ENCODE measurements around the gene BCHE. TPM values are rescaled to one million over a fixed set of nuclear protein-coding genes. Genes with fewer than 3 reads are reported as not detected.
A peak's percentile ranks its signal among the peaks of the same experiment; 100 is the strongest.

The BCHE gene
- total and polyA plus RNA-seq, 4 donors, result 1.7 to 47.8 (median 4.3) TPM

- H3K27me3 ChIP-seq (ENCODE audit: control insufficient read depth in 3 of 3, insufficient read depth in 3 of 3, low read length in 2 of 3), result no peaks in the 10 kb centered on the region
- H3K36me3 ChIP-seq (ENCODE audit: control insufficient read depth in 4 of 4, insufficient read depth in 4 of 4, low read length in 4 of 4), result no peaks in the 10 kb centered on the region
- DNase-seq, result no peak
- 90 to 91% methylated on average over 18 of the region's 18 CpGs for WGBS, 2 donors
- TF ChIP-seq CTCF (IDR thresholded peaks at IDR 0.05; ENCODE audit: control extremely low read depth, extremely low read depth), result no peak
- no peaks in the 10 kb centered on the region for H3K4me1 ChIP-seq (ENCODE audit: control insufficient read depth in 5 of 5, insufficient read depth in 5 of 5, low read length in 5 of 5)
- peak; percentile 6 for ATAC-seq (ENCODE audit: insufficient read depth, low FRiP score)
- no peaks in the 10 kb centered on the region for H3K9me3 ChIP-seq (ENCODE audit: control insufficient read depth in 4 of 4, insufficient read depth in 3 of 4, low read length in 3 of 4)
- no peak overlapping the region for H3K4me3 ChIP-seq
- H3K9ac ChIP-seq (ENCODE audit: insufficient read depth in 1 of 2, low read length in 2 of 2), result no peak overlapping the region
- H3K27ac ChIP-seq (ENCODE audit: low read depth in 1 of 2, low read length in 1 of 2), result no peak overlapping the region
Observed at GRCh38 chr3:165874663-165875489, 37.7 kb upstream of the BCHE start.

GRCh38 chr3:165868088-165868487, 30.9 kb upstream of the BCHE start:
- H3K4me3 ChIP-seq, result no peak overlapping the region
- DNase-seq (no peak), ATAC-seq (ENCODE audit: insufficient read depth, low FRiP score) (no peak)
- H3K4me1 ChIP-seq (ENCODE audit: control insufficient read depth in 5 of 5, insufficient read depth in 5 of 5, low read length in 5 of 5), result no peaks in the 10 kb centered on the region
- 87 to 93% methylated on average over 5 of the region's 5 CpGs for WGBS, 2 donors
- H3K27me3 ChIP-seq (ENCODE audit: control insufficient read depth in 3 of 3, insufficient read depth in 3 of 3, low read length in 2 of 3), result no peaks in the 10 kb centered on the region
- peaks cover 0 to 4% (median 2%) of the 10 kb centered on the region in 4 donors for H3K9me3 ChIP-seq (ENCODE audit: control insufficient read depth in 4 of 4, insufficient read depth in 3 of 4, low read length in 3 of 4)
- no peaks in the 10 kb centered on the region for H3K36me3 ChIP-seq (ENCODE audit: control insufficient read depth in 4 of 4, insufficient read depth in 4 of 4, low read length in 4 of 4)
- H3K27ac ChIP-seq (ENCODE audit: low read depth in 1 of 2, low read length in 1 of 2), result no peak overlapping the region
- no peak overlapping the region for H3K9ac ChIP-seq (ENCODE audit: insufficient read depth in 1 of 2, low read length in 2 of 2)
- no peak for TF ChIP-seq CTCF (IDR thresholded peaks at IDR 0.05; ENCODE audit: control extremely low read depth, extremely low read depth)

- Histone ChIP-seq H3K9ac (ENCODE audit: insufficient read depth in 1 of 2, low read length in 2 of 2) (no peak overlapping the region), H3K27ac (ENCODE audit: low read depth in 1 of 2, low read length in 1 of 2) (no peak overlapping the region), H3K4me1 (ENCODE audit: control insufficient read depth in 5 of 5, insufficient read depth in 5 of 5, low read length in 5 of 5) (no peaks in the 10 kb centered on the region), H3K36me3 (ENCODE audit: control insufficient read depth in 4 of 4, insufficient read depth in 4 of 4, low read length in 4 of 4) (no peaks in the 10 kb centered on the region), H3K4me3 (no peak overlapping the region), H3K9me3 (ENCODE audit: control insufficient read depth in 4 of 4, insufficient read depth in 3 of 4, low read length in 3 of 4) (no peaks in the 10 kb centered on the region), H3K27me3 (ENCODE audit: control insufficient read depth in 3 of 3, insufficient read depth in 3 of 3, low read length in 2 of 3) (no peaks in the 10 kb centered on the region)
- ATAC-seq (ENCODE audit: insufficient read depth, low FRiP score) (no peak), DNase-seq (no peak)
- TF ChIP-seq CTCF (IDR thresholded peaks at IDR 0.05; ENCODE audit: control extremely low read depth, extremely low read depth), result no peak
- WGBS, 2 donors, result 68 to 83% methylated on average over 1 of the region's 1 CpG
Observed at GRCh38 chr3:165859061-165859460, 21.8 kb upstream of the BCHE start.
